Spleen (tissue), 11 donors: Measurements from ENCODE around the gene MARS1. TPM values are rescaled to one million over a fixed set of nuclear protein-coding genes. Genes with fewer than 3 reads are reported as not detected.

ENCODE experiments used
- DNase-seq: peaks from one replicate; pipeline ENCODE4 v3.0.0-alpha.2; 2020
- H3K27ac ChIP-seq, 8 donors: fragments of 200-600 bp; sonication (generic) in 7 of 8; 1 replicate in 4 of 8; 2 replicates in 4 of 8; pipeline versions ENCODE4 v1.5.0 to v1.8.0; 2016 to 2021; ENCODE audit warnings: inconsistent platforms in 4 of 8, mild to moderate bottlenecking in 4 of 8, moderate library complexity in 1 of 8
- H3K27me3 ChIP-seq, 7 donors: fragments of 200-600 bp; sonication (generic) in 6 of 7; replicated peaks in 1 of 7; 1 replicate in 4 of 7; 2 replicates in 3 of 7; pipeline versions ENCODE4 v1.5.0 to v1.8.0; 2016 to 2021; ENCODE audit warnings: inconsistent platforms in 3 of 7, mild to moderate bottlenecking in 1 of 7
- H3K36me3 ChIP-seq, 6 donors: fragments of 200-600 bp; sonication (generic) in 5 of 6; 1 replicate in 4 of 6; 2 replicates in 2 of 6; pipeline versions ENCODE4 v1.5.0 to v1.8.0; 2016 to 2021; ENCODE audit warnings: inconsistent platforms in 2 of 6
- H3K4me1 ChIP-seq, 6 donors: fragments of 200-600 bp; sonication (generic) in 5 of 6; 1 replicate in 3 of 6; 2 replicates in 3 of 6; pipeline versions ENCODE4 v1.5.0 to v1.8.0; 2016 to 2021; ENCODE audit warnings: inconsistent platforms in 3 of 6
- H3K4me3 ChIP-seq, 8 donors: fragments of 200-600 bp; sonication (generic) in 7 of 8; 1 replicate in 4 of 8; 2 replicates in 4 of 8; pipeline versions ENCODE4 v1.5.0 to v1.8.0; 2016 to 2021; ENCODE audit warnings: inconsistent platforms in 4 of 8, mild to moderate bottlenecking in 4 of 8, moderate library complexity in 2 of 8
- H3K9me3 ChIP-seq, 8 donors: fragments of 200-600 bp; sonication (generic) in 7 of 8; 1 replicate in 4 of 8; 2 replicates in 4 of 8; pipeline versions ENCODE4 v1.5.0 to v1.8.0; 2016 to 2021; ENCODE audit warnings: inconsistent platforms in 4 of 8
- CTCF ChIP-seq, 11 experiments: fragments of 200-600 bp in 7 of 11; fragments of 450-650 bp in 4 of 11; sonication (generic) in 4 of 11; IDR thresholded peaks in 8 of 11; conservative IDR thresholded peaks in 3 of 11; 1 replicate in 7 of 11; 2 replicates in 4 of 11; pipeline versions ENCODE4 v1.4.0 to v1.8.0; 2016 to 2021; ENCODE audit warnings: antibody characterized with exemption in 11 of 11, inconsistent platforms in 4 of 11, mild to moderate bottlenecking in 1 of 11
- POLR2A ChIP-seq, 3 donors: fragments of 450-650 bp; IDR thresholded peaks; one replicate each; pipeline ENCODE4 v1.5.1; 2017; ENCODE audit warnings: antibody characterized with exemption in 3 of 3, mild to moderate bottlenecking in 1 of 3
- POLR2AphosphoS5 ChIP-seq, 3 donors: sonication (generic); formaldehyde crosslinking; IDR thresholded peaks; one replicate each; pipeline ENCODE4 v1.5.1; 2017; ENCODE audit warnings: antibody characterized with exemption in 3 of 3
- WGBS, 5 donors: extraction: QIAGEN DNeasy Blood & Tissue Kit in 3 of 5; methylation state at CpG; one replicate each; pipeline versions ENCODE4 v1.1.5 to v1.1.7; 2013 to 2018; 5-methylcytosine and 5-hydroxymethylcytosine counted together
- intact Hi-C: fragments of 100-400 bp; cut with DNase I; formaldehyde crosslinking; loops from one replicate; pipeline ENCODE4 v1.15.0; 2023; ENCODE audit warnings: low total_unique reads
- polyA plus RNA-seq, 3 donors: library from polyadenylated mRNA; stranded (reverse); fragments of 200-250 nt; gene quantifications; one replicate each; pipeline ENCODE4 v1.2.1, GENCODE V29; 2013
- total RNA-seq, 7 donors: library from RNA; depleted of rRNA in 3 of 7; stranded (reverse); fragments of >200 nt in 3 of 7; fragmentation: NEBNext Ultra II Directional in 4 of 7; extraction: Animal tissue kit (Norgen Biotek cat#: 25700) in 4 of 7; gene quantifications; one replicate each; pipeline versions ENCODE4 v1.1.0 to v1.2.1, GENCODE V29; 2016 to 2021
- donor health status: healthy with polysubstance abuse.
- donor health status: DM: no; HTN: no; CAD: no; lungs with moderate emphysema.
- donor health status: DM: no; HTN: no; CAD: no.
- donor health status: Bipolar disorder and iron deficiency.
- donor health status: healthy.
- donor health status: DM: no; HTN: no; CAD: no.
- donor health status: DM: yes; HTN: yes; CAD: no.

MARS1 gene
- total and polyA plus RNA-seq, 10 donors = 67.4 to 186 (median 101) TPM

GRCh38 chr12:57458665-57459054, 29.2 kb upstream of the MARS1 start:
- intact Hi-C loops = no loop called here
- WGBS, 5 donors = 11 to 25% (median 14%) methylated on average over 3 of the region's 3 CpGs
- peak overlapping the region; percentile 84 to 94 (median 88) for H3K27ac ChIP-seq
- peaks cover 31 to 67% (median 46%) of the 10 kb centered on the region in 6 donors for H3K4me1 ChIP-seq
- no peaks in the 10 kb centered on the region for H3K9me3 ChIP-seq
- no peak for DNase-seq
- H3K27me3 ChIP-seq = peaks cover 0 to 29% (median 13%) of the 10 kb centered on the region in 7 donors
- peak overlapping the region; percentile 60 to 91 (median 65) for H3K4me3 ChIP-seq
- TF ChIP-seq POLR2A (IDR thresholded peaks at IDR 0.05) (peak in 1 of 3 donors; percentile 19), POLR2AphosphoS5 (IDR thresholded peaks at IDR 0.05) (no peak), CTCF (IDR thresholded peaks at IDR 0.05 in 8 of 11, conservative IDR thresholded peaks at IDR 0.05 in 3 of 11) (no peak)
- H3K36me3 ChIP-seq = no peaks in the 10 kb centered on the region

GRCh38 chr12:57459055-57459749, 28.7 kb upstream of the MARS1 start:
- TF ChIP-seq CTCF (IDR thresholded peaks at IDR 0.05 in 8 of 11, conservative IDR thresholded peaks at IDR 0.05 in 3 of 11) = peak; percentile 94 to 100 (median 97)
- peak in 1 of 3 donors; percentile 51 for TF ChIP-seq POLR2A (IDR thresholded peaks at IDR 0.05)
- TF ChIP-seq POLR2AphosphoS5 (IDR thresholded peaks at IDR 0.05) = peak; percentile 62 to 88 (median 79)
- intact Hi-C loops = no loop called here
- peak overlapping the region; percentile 84 to 94 (median 88) for H3K27ac ChIP-seq
- H3K4me1 ChIP-seq = peaks cover 31 to 67% (median 46%) of the 10 kb centered on the region in 6 donors
- H3K9me3 ChIP-seq = no peaks in the 10 kb centered on the region
- H3K4me3 ChIP-seq = peak overlapping the region; percentile 60 to 91 (median 65)
- H3K27me3 ChIP-seq = peaks cover 0 to 29% (median 13%) of the 10 kb centered on the region in 7 donors
- 0 to 2% (median 0%) methylated on average over 17 to 24 of the region's 24 CpGs for WGBS, 5 donors
- H3K36me3 ChIP-seq = no peaks in the 10 kb centered on the region
- DNase-seq = peak; percentile 97

- intact Hi-C loops = no loop called here
- Histone ChIP-seq H3K4me3 (peak within 1 kb of the TSS; percentile 60 to 91 (median 65)), H3K27me3 (peaks cover 0 to 29% (median 13%) of the 10 kb centered on the region in 7 donors), H3K27ac (peak within 1 kb of the TSS; percentile 84 to 94 (median 88)), H3K9me3 (no peaks in the 10 kb centered on the region), H3K36me3 (no peaks in the 10 kb centered on the region), H3K4me1 (peaks cover 31 to 67% (median 46%) of the 10 kb centered on the region in 6 donors)
- WGBS, 5 donors = 0 to 1% (median 1%) methylated on average over 25 to 36 of the region's 36 CpGs
- peak; percentile 81 for DNase-seq
- TF ChIP-seq POLR2A (IDR thresholded peaks at IDR 0.05) = no peak
- no peak for TF ChIP-seq CTCF (IDR thresholded peaks at IDR 0.05 in 8 of 11, conservative IDR thresholded peaks at IDR 0.05 in 3 of 11)
- no peak for TF ChIP-seq POLR2AphosphoS5 (IDR thresholded peaks at IDR 0.05)
Observed at GRCh38 chr12:57459750-57460467, 28.0 kb upstream of the MARS1 start, which contains the start of gene GLI1. Gene GLI1 (plus strand): TSS chr12:57459785. CDS start chr12:57463692, 3,907 bp downstream.

GRCh38 chr12:57460468-57460784, 27.4 kb upstream of the MARS1 start:
- intact Hi-C loops = no loop called here
- Histone ChIP-seq H3K4me1 (peaks cover 31 to 65% (median 46%) of the 10 kb centered on the region in 6 donors), H3K27ac (peak overlapping the region in 4 of 8 donors; percentile 8 to 90 (median 86)), H3K36me3 (no peaks in the 10 kb centered on the region), H3K4me3 (peak overlapping the region in 7 of 8 donors; percentile 60 to 91 (median 66)), H3K9me3 (no peaks in the 10 kb centered on the region), H3K27me3 (peaks cover 0 to 29% (median 13%) of the 10 kb centered on the region in 7 donors)
- peak; percentile 81 for DNase-seq
- TF ChIP-seq CTCF (IDR thresholded peaks at IDR 0.05 in 8 of 11, conservative IDR thresholded peaks at IDR 0.05 in 3 of 11) (no peak), POLR2AphosphoS5 (IDR thresholded peaks at IDR 0.05) (no peak), POLR2A (IDR thresholded peaks at IDR 0.05) (no peak)
- 0 to 5% (median 4%) methylated on average over 5 to 6 of the region's 6 CpGs for WGBS, 5 donors
